PFSK-1 (cell line): Measurements from ENCODE around the gene RNPS1.

Source experiments
- FOXP2 ChIP-seq: optimal IDR thresholded peaks from 2 replicates; pipeline ENCODE3; 2011; ENCODE audit warnings: borderline replicate concordance, control low read depth, inconsistent platforms; ENCODE audit not compliant: insufficient read depth; ENCODE audit errors: extremely low read length, extremely low read depth
- POLR2AphosphoS5 ChIP-seq: IDR thresholded peaks from 2 replicates; pipeline ENCODE4 v1.6.1; 2012; ENCODE audit warnings: low read depth, mild to moderate bottlenecking, control low read depth, low read length, moderate library complexity
- TAF1 ChIP-seq: IDR thresholded peaks from 2 replicates; pipeline ENCODE4 v1.6.1; 2012; ENCODE audit warnings: low read length, control low read depth, borderline replicate concordance; ENCODE audit not compliant: insufficient read depth

GRCh38 chr16:2237102-2237482 is 30.8 kb downstream of the RNPS1 start:
- TF ChIP-seq TAF1 (no peak), FOXP2 (no peak), POLR2AphosphoS5 (no peak)
